Stimulated activated CD4-positive, alpha-beta T cell treated with anti-CD3 and anti-CD28 coated beads, Interleukin-1b, Interleukin-23, amount 100 ng/mL, for 48 hours (primary cell): ENCODE results near the gene C13orf46.

ENCODE experiments used
- DNase-seq: peaks from one replicate; pipeline ENCODE4 v3.0.0-alpha.2; 2020

The C13orf46 gene

DNA sequence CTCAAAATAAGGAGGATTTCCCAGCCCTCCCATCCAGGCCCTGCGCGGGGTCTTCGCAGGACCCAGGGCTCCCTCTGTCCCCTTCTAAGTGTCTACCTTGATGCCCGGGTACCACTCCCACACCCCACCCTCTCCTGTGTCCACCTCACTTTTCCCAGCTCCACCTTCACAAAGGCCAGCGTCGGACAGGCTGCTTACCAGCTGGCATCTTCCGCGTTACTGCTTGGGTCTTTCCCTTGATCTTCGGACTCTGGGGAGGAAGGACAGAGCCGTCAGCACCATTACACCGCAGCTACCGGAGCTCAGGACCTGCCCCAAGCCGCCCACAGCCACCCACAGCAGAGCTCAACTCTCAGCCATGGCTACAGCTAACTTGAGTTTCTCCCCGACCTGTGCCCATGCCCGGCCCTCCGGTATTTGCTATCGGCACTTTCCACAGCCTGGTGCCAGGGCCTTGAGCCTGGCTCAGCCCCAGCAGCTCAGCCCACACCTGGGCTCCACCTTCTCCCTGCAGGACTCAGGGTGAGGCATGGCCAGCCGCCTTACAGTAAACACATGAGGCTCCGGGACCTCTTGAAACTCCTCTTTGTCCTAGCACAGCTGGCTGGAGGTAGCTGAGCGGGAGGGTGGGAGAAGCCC is 3.8 kb downstream of the C13orf46 start:
- DNase-seq = no peak

DNA sequence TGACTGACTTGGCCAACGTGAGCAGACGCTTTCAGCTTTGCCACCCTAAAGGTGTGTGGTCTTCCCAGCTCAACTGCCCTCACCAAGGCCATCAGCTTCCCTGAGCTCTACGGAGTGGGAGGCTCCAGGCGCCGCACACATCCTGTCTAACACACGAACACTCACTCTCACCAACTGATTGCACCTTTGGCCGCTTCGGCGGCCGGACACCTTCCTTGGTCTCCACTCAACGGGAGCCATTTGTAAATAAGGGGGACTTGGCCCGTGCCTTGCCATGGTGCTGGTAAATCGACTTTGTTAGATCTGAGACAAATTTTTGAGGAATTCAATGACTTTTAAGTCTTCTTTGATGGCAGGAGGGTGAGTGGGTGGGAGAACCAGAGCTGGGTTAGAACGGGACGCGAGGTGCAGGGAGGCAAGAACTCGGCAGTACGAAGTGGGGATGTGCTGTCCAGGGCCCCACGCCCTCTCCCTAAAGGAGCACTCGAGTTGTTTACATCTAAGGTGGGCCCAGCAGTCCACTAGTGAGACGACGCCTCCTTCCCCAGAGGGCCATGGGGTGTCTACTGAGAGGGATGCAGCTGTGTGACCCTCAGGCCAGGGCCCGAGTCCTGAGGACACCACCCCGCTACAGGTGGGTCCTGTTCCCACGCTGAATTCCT is 4.4 kb downstream of the C13orf46 start:
- no peak for DNase-seq

DNA sequence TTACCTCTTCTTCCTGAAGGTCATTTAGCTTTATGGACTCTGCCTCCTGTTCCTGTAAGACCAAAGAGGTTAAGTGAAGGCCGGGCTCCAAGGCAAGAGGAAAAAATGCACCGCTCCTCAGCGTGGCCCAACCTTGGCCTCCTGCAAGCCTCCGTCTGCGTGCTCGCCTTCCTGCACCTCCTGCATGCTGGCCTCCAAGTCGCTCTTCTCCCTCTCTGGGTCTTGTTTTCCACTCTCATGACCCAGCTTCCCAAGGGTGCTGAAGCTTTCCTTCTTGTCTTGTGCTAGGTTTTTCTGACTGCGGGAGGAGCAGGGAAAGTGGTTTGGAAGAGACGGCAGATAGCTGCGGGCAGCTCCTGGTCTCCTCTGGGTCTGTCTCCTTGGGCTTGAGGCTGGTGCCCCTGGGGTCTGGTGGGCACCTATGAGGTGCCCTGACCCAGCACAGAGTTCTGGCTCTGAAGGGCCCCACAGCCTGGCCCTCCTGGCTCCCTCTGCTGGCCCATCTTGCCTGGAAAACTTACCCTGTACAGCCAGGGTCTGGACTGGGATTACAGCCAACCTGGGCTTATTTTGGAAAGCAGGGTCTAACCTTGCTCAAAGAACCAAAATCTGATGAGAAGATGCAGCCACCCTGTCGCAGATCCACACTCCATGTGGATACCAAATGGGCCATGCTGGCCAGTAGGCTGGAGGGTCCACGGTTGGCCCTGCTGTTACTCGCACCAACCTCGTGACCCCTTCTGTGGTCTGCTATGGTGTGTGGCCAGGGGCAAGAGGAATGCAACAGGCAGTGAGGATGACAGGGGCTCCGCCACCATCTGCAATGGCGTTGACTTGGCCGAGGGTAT is 5.2 kb downstream of the C13orf46 start:
- no peak for DNase-seq

DNA sequence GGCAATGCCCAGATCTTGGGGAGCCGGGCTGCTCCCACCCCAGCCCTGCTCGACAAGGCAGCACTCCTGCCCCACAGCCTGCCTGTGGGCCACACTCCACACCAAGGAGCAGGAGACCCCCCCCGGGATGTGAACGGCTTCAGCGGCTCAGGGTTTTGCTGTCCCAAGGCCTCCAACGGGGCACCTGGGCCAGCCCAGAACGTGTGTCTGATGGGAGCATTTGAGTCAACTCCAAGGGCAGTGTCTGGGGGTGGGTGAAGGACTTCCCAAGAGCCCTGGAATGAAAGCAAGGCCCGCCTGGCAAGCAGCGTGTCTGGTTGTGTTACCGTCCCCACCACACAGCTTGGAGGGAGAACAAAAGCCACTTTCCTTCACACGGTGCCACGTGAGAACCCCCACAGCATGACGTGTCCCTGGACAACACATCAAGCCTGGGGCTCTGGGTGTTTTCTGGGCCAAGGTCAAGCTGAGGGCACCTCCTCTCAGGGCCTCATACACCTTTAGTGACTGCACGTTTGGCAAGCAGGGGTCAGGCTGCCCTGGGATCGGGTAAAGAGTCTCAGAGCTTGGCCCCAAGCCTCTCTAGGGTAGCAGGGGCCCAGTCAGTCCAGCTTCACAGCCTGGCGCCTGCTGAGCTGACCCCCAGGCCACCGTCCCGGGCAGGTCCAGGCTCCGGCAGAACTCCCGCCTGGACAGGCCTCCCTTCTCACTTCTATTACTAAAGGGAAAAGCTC is 6.0 kb downstream of the C13orf46 start:
- no peak for DNase-seq

DNA sequence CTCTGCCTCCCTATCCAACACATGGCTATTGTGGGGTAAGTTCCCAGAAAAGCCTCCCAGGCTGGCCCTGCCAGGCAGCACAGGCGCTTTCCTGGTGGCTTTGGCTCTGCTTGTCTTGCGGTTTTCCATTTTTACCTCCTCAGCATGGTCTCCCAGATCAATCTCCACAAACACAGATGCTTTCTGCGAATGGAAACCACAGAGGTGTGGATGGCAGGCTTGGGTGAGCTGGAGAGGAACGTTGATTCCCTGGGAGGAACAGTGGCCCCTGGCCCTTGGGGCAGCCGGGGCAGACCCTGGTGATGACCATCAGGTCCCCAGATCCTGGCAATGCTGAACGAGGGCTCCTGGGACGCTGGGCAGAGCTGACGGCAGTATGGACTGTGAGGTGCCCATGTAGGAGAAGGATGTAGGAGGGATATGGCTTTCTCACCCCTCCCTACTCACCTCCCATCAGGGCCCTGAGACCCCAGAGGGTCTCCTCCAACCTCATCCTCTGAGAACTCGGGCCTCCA is 6.6 kb downstream of the C13orf46 start:
- DNase-seq = no peak

DNA sequence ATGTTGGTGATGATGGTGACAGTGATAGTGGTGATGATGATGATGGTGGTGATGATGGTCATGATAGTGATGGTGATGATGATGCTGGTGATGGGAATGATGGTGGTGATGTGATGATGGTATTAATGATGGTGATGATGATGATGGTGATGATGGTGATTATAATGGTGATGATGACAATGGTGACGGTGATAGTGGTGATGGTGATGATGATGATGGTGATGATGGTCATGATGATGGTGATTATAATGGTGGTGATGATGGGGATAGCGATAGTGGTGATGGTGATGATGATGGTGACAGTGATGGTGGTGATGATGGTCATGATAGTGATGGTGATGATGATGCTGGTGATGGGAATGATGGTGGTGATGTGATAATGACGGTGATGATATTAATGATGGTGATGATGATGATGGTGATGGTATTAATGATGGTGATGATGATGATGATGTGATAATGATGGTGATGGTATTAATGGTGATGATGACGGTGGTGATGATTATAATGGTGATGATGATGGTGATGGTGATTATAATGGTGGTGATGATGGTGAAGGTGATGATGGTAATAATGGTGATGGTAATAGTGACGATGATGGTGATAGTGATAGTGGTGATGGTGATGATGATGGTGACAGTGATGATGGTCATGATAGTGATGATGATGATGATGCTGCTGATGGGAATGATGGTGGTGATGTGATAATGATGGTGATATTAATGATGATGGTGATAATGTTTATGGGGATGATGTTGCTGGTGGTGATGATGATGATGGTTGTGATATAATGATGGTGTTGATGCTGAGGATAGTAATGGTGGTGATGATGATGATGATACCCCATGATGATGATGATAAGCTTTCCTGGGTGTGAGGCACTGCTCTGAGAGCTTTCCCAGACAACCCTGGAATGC is 7.7 kb downstream of the C13orf46 start:
- DNase-seq = no peak

DNA sequence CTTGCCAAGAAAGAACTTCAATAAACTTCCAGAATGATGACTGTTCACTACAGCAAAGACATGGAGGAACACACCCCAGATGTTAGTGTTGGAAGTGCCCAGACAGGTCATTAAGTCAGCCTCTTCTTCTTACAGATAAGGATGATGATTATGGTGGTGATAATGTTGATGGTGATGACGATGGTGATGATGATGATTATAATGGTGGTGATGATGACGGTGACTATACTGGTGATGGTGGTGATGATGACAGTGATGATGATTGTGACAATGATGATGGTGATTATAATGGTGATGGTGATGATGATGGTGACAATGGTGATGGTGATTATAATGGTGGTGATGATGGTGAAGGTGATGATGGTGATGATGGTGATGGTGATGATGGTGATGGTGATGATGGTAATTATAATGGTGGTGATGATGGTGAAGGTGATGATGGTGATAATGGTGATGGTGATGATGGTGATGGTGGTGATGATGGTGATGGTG is 8.4 kb downstream of the C13orf46 start:
- DNase-seq = no peak

DNA sequence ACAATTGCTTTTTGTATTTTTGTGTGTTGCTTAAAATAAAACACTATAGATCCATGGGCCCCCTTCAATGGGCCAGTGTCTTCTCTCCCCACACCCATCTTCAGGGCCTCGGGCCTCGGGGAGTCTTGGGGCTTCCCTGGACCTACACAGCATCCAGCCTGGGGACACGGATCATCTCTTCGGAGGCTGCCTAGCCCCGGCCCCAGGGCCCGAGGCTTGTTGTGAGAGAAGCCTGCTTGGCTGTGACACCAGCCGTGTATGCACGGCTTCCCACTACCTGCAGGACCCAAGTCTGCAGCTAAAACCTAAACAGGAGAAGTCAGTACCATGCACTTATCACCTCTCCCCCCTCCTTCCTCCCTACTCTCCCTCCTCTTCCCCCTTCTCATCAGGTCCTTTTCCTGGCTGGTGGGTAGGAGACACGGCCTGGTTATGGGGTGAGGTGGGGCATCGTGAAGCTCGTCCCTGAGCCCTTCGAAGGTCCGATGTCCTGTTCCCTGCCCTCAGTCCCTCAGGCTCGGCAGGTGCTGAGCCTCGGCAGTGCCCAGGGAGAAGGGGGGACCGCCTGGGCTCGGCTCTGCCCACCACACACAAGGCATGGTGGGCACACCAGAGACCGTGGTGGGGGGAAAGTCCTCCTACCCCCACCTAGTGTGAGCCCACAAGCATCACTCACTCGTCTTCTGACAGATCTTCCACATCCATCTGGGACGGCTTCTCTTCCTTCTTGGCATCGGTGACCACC is 9.5 kb downstream of the C13orf46 start:
- DNase-seq = no peak

DNA sequence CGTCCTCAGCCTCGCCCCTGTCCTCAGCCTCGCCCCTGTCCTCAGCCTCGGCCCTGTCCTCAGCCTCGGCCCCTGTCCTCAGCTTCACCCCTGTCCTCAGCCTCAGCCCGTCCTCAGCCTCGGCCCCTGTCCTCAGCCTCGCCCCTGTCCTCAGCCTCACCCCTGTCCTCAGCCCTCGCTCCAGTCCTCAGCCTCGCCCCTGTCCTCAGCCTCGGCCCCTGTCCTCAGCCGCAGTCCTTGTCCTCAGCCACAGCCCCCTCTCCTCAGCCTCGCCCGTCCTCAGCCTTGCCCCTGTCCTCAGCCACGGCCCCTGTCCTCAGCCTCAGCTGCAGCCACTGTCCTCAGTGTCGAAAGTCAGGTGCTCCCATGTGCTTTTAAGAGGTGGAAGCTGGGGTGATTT is 10.5 kb downstream of the C13orf46 start:
- no peak for DNase-seq

DNA sequence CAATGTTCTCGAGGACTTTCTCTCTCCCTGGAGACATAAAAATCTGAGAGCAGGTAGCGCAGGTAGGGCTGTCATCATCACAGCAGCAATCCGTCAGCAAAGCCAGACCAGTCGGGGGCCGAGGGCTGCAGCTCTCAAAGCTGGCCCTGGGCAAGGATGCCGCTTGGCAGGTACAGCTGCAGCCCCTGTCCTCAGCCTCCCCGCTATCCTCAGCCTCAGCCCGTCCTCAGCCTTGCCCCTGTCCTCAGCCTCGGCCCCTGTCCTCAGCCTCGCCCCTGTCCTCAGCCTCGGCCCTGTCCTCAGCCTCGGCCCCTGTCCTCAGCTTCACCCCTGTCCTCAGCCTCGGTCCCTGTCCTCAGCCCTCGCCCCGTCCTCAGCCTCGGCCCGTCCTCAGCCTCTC is 10.9 kb downstream of the C13orf46 start:
- no peak for DNase-seq

DNA sequence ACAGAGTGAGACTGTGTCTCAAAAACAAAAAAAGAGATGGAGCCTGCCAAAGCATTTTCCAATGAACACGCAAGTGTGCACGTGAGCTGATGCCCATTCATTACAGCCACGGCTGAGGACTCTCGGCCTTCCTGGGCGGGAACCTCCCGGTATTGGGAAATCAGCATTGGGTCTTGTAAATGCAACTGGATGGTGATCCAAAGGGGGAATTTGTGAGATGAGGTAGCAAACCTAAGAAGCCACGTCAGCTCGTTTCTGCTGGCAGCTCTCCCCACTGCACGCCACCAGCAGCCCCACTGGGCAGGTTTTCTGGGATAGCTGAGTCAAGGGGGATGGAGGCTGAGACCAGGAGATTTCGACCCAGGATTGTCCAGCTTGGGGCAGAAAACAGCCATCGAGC is 11.5 kb downstream of the C13orf46 start:
- DNase-seq = no peak

DNA sequence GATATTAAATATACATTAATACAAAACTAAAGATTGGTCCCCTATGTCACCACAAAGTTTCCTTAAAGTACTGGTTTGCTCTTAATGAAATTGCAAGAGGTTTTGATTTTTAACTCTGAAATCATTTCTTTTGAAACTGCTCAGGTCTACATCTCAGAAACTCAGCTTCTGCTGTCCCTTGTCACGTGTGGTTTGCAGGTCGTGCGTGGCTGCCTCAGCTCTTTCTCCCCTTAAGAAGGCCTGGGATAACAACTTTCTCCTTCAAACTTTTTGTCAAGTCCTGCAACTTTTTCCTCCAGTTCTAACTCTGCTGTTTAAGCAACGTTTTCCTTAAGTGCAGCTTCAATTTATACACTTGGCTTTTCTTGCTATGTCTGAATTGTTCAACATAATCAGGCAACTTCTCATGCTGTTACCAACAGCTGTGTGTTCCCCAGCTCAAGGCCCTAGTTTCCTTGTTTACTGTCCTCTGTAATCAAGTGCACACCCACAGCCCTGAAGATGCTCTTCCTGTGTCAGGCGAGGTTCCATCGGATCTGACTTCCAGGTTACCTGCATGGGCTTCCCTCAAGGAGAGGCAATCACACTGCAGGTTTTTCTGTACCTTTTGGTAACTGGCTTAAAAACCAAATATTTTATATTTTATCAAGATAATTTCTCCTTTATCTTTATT is 13.5 kb downstream of the C13orf46 start:
- no peak for DNase-seq

DNA sequence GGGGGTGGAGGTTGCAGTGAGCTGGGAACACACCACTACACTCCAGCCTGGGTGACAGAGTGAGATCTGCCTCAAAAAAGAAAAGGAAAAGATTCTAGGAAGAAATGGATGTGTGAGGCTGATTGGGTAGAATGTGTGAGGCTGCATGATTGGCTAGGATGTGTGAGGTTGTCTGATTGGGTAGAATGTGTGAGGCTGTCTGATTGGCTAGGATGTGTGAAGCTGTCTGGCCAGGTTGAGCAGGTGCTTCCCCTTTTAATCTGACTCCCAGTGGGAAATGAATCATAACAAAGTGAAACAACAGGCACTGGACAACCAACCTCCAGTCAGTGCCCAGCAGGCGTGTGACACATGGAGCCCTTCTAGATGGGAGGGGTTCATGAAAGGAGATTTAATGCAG is 14.7 kb downstream of the C13orf46 start:
- no peak for DNase-seq

DNA sequence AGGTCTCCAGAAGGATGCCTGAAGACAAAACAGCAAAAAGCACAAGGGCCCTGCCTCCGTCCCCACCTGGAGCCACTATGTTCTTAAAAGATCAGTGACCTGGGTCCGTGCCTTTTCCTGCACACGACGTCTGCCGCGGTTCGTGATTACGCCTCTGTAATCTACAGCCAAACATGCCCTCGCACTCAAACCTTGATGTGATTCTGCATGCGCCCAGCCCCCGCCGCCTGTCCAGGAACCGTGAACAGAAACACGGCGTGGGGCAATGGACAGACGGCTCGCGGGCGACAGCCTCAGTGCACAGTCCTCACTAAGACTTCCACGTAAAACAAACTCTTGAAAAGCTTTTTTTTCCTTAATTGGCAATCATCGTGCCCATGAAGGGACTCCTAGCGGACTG is 15.5 kb downstream of the C13orf46 start:
- no peak for DNase-seq

DNA sequence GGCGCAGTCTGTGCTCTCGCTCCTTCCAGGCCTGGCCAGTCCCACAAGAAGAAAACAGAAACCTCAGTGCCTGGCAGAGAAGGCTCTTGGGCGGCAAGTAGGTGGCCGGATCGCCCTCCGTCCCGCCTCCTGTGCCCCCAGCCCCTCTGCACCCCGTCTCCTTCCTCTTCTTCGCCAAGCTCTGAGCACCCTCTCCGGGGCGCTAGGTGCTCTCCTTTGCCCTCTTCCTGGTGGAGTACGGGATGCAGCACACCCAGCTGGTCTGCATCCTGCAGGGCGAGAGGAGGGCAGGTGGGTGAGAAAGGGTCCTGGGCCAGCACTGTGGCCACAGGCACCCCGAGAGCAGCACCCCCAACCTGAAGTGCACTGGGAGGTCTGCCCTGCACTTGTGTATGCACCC is 17.3 kb downstream of the C13orf46 start:
- no peak for DNase-seq

DNA sequence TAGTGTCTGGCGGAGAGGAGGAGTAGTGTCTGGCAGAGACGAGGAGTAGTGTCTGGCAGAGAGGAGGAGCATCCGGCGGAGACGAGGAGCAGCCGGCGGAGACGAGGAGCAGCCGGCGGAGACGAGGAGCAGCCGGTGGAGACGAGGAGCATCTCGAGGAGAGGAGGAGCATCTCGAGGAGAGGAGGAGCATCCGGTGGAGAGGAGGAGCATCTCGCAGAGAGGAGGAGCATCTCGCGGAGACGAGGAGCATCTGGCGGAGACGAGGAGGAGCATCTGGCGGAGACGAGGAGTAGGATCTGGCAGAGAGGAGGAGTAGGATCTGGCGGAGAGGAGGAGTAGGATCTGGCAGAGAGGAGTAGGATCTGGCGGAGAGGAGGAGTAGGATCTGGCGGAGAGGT is 18.2 kb downstream of the C13orf46 start:
- no peak for DNase-seq

DNA sequence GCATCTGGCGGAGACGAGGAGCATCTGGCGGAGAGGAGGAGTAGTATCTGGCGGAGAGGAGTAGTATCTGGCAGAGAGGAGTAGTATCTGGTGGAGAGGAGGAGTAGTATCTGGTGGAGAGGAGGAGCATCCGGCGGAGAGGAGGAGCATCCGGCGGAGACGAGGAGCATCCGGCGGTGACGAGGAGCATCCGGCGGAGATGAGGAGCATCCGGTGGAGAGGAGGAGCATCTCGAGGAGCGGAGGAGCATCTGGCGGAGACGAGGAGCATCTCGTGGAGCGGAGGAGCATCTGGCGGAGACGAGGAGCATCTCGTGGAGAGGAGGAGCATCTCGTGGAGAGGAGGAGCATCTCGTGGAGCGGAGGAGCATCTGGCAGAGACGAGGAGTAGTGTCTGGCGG is 18.6 kb downstream of the C13orf46 start:
- no peak for DNase-seq

DNA sequence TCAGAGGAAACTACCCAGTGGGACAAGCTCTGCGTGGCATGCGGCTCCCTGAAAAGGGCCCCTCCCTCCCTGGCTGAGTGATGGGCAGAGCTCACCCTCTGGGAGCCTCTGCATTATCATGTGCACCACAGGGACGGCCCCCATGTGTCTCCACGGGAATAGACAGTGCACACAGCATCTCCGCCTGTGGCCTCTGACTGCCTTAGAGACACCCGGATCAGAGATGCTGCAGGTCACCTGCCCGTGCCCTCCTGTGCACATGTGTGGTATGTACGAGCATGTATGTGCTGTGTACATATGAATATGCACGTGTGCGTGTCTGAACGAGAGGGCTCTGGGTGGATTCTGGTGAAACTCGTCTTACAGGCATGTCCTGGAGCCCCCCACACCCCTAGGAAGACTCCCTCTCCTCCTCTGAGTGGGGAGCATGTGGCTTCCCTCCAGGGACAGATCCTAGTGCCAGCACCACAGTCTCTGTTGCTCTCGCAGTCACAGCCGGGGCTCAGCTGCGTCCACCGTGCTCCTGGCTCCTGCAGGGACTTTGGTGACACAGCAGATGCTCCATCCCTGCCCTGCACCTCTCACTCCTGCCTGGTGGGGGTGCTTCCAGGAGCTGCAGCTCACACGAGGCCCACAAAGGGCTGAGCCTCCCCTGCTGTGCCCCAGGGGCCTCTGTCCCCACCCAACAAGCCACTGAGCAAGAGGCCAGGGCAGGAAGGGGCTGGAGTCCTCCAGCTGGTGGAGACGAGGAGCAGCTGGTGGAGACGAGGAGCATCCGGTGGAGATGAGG is 19.6 kb downstream of the C13orf46 start:
- no peak for DNase-seq

DNA sequence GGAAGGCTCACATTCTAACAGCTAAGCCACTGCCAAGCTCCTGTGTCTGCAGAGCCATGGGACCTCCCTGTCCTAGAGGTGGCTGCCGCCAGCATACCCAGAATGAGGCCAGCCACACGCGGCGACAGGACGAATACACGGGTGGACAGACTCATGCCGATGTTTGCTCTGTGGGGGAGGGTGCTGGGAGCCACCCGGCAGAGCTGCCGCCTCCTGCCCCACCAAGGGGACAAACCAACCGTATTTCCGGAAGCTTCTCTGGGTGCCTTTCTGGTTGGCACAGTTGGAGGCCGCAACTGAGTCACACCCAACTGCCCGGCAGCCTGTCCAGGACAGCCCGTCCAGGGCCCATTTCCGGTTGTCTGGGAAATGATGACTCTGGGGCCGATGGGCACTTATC is 20.3 kb downstream of the C13orf46 start:
- no peak for DNase-seq
